ENCODE results near the gene CSNK1G2.

GRCh38 chr19:1942934-1943555 is 2.1 kb downstream of the CSNK1G2 start:
- no peak for TF ChIP-seq CTCF (IDR thresholded peaks at IDR 0.05; ENCODE audit: low read depth, low read length)
- no peak for TF ChIP-seq MYC (IDR thresholded peaks at IDR 0.05; ENCODE audit: low read depth, low read length)
- TF ChIP-seq POLR2A (IDR thresholded peaks at IDR 0.05; ENCODE audit: extremely low read depth, insufficient read length), result no peak
